Measurements from ENCODE around the gene ACACB.

The ACACB gene

DNA sequence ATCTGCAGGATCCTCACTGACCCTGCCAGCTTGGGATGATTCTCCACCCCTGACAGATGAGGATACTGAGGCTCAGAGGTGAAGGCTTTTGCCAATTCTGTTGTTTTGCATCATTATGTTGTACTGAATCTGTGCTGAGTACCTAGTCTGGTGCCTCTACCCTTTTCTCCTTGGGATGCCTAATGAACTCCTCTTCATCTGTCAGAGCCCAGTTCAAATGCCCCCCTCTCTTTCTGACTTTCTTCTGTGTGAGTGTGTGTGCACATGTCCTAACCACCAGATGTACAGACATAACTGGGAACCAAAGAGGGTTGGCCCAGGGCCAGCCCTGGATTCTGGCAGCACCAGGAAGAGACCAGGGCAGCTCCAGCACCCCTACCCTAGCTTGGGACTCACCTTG lies 169.9 kb downstream of the ACACB start:
- no peak for DNase-seq

DNA sequence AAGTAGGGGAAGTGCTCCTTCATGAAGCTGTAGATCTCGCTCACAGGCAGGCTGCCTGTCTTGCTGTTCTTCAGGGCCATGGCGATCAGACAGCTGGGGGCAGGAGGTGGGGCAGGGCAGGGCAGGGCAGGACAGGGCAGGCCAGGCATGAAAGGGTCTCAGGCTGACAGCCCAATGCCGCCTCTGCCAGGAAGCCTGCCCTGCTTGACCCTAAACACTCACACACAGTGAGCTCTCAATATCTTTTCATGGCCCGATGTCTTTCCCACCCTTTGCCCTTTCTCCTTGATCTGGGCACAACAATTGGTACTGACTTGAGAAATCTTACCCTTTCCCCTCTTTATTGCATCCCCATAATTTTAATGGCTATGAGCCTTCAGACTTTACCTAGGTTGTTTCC lies 170.3 kb downstream of the ACACB start:
- DNase-seq, result no peak

DNA sequence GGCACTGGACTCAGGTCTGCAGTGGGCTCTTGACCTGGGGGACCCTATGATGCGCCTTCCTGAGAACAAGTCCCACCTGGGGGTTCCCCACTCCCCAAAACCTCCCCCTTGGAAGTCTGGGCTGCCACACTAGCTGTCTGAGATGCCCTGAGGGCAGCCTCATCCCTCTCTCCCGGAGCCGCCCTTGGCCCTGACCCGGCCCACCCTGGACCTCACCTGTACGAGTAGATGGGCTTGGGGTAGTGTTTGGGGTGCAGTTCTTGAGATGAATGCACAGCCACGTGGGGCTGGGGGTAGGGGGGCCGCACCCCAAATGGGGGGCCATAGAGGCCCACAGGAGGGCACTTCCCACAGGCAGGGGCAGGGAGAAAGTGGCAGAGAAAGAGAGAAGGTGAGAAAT lies 170.8 kb downstream of the ACACB start:
- no peak for DNase-seq

DNA sequence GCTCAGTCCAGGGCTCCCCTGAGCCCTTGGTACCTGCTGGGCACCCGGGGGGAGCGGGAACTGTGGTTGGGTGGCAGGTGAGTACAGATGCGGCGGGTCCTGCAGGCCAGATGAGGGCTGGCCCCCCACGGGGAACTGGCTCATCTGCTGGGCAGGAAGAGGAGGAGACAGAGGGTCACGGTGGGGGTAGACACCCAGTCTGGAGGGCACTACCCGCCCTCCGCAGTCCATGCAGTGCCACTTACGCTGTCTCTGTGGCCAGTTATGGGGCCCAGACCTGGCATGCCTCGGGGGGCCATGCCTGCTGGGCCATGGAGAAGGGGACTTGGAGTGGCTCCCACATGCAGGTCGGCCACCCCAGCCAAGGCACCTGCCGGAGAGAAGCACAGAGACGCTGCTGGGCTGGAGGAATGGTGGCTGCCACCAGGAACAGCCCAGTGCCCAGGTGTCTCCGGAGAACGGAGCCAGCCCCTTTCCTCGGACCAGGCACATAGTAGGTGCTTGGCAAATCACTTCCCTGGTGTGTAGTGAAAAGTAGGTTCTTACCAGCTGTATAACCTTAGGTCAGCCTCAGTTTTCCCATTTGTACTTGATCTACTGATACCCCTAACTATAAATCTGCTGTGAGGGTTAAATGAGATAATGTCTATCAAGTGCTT lies 171.6 kb downstream of the ACACB start:
- no peak for DNase-seq

DNA sequence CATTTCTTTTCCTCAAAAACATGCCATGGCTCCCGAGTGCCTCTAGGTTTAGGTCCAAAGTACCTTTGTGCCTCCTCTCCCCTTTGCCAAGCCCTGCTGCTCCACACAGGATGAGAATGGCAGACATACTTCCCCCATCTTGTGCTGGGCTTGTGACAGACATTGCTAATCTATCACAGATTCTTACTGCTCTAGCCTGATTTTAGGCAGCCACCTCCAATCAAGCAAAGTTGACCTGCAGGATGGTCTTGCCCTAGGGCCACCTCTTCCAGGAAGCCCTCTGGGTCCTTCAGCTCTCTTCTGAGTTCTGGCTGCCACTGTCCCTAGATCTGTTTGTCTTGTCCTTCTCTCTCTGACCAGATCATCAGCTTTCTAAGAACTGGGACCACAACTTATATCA lies 172.2 kb downstream of the ACACB start:
- DNase-seq, result no peak

DNA sequence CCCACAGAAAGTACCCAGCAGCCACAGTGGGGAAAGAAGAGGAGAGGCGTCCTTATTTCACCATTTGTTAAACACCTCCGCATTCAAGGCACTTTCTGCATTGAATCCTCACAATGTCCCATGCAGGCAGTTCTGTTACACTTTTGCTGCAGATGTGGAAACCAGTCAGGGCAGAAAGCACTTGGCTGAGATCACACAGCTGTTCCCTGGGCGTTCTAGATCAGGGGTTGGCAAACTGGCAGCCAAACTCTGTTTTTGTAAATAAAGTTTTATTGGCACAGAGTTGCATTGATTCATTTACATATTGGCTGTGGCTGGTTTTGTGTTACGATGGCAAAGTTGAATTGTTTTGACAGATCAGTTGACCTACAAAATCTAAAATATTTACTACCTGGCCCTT lies 172.6 kb downstream of the ACACB start:
- DNase-seq, result no peak

DNA sequence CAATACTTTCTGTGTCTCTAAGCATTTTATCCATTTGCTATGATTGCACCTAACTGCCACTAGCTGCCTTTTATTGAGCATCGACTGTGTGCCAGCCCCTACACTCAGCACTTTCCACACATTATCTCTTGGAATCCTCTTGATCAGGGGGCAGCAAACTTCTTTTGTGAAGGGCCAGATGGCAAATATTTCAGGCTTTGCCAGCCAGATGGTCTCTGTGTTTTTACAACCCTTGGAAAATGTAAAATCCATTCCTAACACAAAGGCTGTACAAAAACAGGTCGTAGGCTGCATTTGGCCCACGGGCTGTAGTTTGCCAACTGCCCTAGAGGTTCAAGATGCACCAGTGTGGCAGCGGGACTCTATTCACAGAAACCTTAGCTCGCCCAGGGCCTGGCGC lies 173.2 kb downstream of the ACACB start:
- no peak for DNase-seq

DNA sequence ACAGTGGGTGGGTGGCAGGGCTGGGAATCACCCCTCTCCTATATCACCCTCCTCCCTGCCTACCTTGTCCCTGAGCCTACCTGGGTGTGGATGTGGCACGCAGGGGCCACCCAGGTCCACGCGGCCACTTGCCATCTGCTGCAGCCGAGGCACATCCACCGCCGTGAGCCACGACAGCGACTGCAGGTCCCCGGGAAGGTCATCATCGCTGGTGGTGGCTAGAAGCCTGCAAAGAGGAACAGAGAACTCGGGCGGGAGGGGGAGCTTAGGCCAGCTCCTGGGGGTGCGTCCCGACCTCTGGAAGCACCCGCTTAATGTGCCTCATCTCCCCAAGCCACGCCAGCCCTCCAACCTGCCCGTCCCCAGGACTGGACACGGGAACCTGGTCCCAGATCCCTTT lies 173.7 kb downstream of the ACACB start:
- no peak for DNase-seq

DNA sequence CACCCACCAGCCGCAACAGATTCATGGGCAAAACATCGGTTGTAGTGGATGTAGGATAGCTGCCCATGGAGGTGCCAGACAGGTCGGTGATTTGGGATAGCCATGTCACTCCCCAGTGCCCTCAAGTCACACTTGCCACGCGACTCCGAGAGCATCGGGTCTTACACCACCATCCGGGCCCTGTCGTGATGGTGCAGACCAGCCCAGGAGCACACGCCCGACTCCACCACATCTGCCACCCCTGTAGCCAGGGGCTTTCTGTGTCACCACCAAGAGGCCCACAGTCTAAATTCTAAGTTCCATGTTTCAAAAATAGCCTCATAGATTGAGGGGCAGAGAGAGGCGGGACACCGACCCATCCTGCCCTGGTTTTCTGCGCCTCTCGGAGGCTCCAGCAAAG lies 174.7 kb downstream of the ACACB start:
- no peak for DNase-seq

DNA sequence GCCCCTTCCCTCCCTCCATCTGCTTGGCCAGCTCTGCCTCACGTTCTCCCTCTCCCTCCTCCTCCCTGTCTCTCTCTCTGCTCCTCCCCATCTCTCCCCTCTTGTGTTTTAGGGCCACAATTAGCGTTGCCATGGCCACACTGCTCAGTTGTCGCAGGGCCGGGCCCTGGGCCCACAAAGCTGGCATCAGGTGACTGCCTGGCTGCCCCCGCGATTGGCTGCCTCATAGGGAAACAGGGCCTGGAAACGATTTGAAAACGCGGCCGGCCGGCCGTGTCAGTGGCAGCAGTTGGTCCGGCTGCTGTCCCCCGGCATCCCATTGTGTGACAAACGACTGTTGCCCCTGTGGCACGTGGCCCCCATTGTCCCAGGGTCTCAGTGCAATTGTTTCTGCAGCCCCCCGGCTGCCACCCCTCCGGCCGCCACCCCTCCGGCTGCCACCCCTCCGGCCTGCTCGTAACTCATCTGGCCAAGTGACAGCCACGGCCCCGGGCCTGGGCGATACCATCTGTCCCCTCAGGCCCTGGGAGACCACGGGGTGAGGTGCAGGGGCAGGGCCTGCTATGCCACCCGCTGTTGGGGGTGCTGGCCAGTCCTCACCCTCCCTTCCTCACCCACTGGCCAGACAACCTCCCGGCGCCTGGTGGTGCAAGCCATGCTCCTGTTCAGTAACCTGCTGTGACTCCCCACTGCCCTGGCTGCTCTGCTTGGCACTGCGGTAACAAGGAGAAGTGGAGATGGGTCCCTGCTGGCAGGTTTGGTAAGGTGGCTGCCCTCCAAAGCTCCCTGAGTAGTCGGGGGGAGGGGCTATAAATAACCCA lies 175.3 kb downstream of the ACACB start:
- DNase-seq, result no peak

DNA sequence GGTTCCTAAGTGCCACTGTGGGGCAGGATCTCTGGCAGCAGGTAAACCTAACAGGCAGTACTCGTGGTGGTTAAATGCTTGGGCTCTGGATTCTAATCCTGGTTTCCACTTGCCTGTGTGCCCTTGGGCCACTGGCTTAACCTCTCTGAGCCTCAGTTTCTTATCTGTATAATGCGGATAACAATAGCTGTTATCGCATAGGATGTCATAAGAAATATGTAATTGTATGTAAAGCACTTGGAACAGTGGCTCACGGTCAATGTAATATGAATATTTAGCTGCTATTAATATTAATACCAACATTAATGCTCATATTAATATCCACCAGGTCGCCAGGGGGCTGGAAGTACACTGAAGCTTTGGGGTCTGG lies 175.9 kb downstream of the ACACB start:
- no peak for DNase-seq

DNA sequence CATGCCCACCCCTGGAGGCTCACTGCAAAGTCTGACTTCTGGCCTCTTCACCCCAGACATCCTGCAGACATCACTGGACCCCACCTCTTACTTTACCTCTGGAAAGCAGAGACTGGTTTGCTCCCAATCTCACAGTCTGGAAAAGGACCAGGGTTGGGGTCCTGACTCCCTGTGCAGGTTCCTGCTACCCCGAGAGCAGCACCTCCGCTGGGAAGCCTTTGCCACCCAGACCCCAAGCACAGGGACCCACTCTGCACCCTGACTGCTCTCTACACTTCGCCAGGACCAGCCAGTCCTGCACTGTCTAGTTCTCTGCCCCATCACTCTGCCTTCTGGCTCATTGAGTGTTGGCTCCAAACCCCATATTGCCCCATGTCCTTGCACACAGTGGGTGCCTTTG lies 176.7 kb downstream of the ACACB start:
- DNase-seq, result no peak

DNA sequence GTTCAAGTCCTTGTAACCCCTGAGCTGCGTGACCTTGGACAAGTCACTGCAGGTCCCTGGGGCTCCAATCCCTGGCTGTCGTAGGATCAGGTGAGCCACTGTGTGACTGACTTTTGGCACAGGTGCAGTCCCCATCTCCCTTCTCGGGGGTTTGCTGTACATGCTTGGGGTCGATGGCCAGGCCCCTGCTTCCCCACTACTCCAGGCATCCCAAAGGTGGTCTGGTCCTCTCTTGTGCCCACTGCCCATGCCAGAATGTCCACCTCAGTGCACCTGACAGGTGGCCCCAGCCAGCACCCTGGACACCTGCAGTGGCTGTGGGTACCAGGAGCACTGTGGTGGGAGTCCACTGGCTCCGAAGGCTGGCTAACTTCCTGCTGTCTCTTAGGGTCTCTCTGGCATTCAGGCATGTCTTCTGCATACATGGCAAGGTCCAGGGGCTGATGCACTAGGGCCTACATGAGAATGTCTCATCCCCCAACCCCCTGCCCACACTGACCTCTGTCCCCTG lies 178.0 kb downstream of the ACACB start:
- no peak for DNase-seq

DNA sequence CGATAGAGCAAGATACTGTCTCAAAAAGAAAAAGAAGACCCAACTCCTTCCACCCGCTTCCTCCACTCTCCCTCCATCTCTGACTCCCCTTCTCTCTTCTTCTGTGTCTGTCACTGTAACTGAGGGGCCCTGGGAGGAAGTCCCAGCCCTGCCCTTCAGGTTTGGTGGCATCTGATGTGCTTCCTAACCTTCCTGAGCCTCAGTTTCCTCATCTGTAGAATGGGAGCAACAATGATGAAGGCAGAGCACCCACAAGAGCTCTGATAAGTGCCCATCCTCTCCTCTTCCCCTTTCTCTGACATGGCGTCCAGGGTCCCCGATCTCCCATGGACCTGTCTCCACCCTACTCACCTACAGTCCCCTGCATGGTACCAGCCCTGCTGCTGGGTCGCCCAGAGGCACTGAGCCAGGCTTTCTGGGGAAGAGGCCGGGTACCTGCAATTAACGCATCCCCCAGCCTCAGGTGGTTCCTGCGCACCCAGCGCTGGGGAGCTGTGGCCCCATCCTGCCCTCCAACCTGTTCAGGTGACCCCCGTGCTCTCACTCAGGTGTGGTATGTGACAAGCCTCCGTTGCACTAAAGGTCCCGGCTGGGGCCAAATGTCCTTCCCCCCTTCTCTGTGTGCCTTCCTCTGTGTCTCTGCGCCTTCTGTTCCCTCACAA lies 179.5 kb downstream of the ACACB start:
- no peak for DNase-seq

DNA sequence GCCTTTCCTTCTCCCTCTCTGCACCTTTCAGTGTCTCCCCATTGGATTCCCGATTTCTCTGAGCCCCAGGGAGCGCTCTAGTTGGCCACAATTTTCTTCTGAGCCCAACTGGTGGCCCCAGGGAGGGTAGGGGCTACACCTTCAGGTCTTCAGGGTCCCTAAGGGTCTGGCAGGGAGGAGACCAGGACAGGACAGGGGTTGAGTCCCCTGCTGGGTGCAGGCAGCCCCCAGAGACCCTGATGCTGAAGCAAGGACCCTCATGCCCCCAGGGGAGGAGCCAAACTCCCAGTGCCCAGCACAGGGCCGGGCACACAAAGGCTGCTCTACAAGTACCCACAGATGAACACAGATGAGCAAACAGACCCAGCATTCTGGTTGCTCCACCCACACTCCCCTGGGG lies 180.0 kb downstream of the ACACB start:
- no peak for DNase-seq

DNA sequence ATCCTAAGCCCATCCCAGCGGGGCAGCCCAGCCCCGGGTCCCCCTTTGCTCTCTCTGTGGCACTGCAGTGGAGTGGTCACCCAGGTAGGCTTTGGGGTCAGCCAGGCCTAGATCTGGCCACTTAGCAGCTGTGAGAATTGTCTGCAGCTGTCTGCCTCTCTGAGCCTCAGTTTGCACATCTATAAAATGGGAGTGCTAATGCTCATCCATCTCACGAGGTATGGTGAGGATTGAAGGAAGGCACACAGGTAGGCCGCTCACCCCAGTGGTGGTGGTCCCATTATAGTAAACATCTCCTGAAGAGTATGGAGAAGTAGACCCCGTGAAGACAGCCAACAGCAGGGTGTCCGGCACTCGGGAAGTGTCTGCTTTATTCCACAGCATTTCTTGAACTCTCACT lies 183.5 kb downstream of the ACACB start:
- DNase-seq, result no peak

DNA sequence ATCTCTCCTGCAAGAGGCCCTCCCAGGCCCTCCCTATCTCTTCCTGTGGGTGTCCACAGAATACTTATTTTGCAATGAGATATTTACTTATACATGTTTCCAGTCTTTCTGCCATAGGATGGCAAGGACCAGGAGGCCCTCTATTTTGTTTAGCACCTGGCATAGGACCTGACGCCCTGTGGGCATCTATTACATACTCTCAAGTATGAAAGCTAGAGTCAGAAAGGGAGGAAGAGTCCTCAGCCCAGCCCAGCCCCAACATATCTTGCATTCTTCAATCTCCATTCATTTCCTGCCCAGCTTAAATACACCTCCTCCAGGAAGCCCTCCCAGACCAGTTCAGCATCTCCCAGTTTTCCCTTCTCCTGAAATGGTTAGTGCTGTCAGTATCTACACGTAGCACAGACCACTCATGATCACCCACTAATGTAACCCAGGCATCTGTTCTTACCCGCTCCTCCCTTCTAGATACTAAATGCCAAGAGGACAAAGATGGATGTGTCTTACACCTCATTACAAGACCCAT lies 185.3 kb downstream of the ACACB start:
- DNase-seq, result no peak

DNA sequence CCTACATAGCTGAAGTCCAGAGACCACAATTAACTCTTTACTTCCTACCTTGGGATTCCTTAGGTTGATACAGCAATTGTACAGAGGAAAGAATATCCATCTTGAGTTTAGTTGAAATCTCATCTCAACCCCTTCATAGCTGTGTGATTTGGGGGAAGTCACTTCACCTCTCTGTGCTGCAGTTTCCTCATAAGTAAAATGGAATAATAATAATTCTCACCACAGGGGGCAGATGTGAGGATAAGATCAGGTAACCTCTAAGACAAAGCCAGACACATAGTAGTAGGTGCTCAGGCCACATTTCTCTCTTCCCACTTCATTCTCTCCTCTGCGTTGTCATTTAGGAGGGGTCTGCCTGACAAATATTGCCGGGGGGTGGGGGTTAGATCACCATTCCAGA lies 186.0 kb downstream of the ACACB start:
- DNase-seq, result no peak

DNA sequence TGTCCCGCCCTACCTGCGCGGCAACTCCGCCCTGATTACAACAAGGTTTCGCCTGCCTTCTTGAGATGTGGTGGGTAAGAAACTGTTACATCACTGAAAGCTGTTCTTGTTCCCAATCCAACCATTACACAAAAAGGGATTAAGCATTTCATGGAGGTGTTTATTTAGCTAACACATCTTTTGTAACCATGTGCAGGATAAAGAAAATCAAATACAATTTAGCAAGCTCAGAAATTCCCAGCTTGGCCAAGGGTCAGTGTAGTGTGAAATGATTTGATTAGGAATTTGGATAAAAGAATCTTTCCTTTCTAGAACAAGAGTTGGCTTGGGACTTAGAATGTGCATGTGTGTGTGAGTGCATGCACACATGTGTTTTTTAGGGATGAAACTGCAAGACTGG lies 186.4 kb downstream of the ACACB start:
- DNase-seq, result no peak

DNA sequence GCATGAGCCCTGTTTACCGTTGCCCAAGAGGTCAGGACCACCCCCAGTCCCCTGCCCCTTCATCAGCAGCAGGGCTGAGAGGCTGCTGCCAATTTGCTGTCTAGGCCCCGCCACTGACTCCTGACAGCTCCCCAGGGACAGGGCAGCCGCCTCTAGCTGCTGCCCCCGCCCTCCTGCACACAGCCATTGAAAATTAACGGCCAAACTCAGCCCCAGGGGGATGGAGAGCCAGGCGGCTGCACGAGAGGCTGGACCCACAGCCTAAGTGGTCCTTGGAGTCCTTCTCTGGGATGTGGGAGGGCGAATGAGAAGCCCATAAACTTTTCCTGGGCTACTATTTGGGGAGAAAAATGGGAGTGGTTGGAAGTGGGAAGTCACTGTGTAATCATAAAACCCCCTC lies 188.1 kb downstream of the ACACB start:
- DNase-seq, result no peak

DNA sequence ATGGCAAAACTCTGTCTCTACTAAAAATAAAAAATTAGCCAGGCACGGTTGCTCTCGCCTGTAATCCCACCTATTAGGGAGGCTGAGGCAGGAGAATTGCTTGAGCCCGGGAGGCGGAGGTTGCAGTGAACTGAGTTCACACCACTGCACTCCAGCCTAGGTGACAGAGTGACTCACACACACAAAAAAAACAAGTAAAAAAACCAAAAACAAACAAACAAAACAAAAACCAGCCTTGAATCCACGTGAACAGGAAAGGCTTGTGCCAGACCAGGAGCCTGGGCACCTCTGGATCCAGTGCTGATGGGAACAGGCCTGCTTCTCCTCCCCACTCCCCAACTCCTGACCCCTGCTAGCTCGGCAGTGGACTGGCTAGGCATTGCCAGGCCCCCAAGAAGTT lies 189.2 kb downstream of the ACACB start:
- DNase-seq, result no peak

DNA sequence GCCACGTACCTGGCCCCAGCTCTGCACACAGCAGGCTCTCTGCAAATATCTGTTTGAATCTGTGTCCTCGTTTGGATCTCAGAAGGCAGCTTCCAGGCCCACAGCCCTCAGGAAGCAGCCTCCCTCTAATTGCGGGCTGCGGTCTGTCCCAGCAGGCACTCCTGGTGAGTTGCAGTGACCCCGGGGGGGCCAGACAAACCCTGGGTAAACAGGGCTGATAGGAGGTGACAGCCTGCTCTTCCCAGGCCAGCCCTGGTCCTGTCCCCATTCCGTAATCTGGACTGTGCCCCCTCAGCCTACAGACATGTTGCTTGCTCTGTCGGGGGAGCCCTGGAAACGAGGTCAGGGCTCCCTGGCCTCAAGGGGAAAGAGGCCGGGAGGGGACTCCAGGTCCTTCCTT lies 190.7 kb downstream of the ACACB start:
- DNase-seq, result no peak

DNA sequence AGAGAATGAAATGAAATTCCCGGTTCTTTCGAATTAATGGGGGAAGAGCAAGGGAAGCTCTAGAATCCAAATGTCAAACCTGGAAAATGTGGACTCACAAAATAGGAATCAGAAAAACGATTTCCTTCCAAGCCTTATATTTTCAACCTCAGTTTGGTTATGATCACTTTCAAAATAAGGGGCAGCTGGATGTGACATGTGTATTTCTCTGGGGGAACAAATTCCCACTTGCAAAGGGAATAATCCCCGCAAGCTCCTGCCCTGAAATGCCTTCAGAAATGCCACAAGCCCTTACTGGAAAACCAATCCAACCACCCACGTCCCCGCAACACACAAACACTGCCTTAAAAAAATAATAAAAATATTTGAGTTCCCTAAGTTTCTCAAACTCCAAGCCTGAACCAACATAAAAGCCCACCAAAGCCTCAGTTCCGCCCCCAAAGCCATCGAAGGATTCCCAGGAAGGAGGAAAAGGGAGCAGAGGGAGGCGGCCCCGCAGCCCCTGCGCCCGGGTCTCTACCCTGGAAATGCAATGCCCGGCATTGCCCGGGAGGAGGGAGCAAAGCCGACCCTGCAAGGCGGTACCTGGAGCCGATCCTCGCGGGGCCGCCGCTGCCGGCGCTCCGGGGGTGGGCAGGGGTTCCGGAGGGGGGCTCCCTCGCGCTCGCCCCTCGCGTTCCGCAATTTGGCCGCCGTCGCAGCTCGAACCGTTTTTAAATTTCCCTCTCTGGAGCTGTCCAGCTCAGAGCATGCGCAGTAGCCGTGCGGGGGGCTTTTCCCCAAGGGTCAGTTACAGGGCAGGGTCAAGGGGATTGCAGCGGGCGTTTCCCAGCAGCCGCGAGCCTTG lies 192.4 kb downstream of the ACACB start, which contains the start of gene FOXN4:
Gene FOXN4, minus strand, starts transcription at position 751 of the 847 bp plus-strand sequence. CDS start 963 bp downstream, outside the sequence.
- no peak for DNase-seq

Data from AML-193 (cell line).